ENCODE data around the gene CMSS1.

DNA sequence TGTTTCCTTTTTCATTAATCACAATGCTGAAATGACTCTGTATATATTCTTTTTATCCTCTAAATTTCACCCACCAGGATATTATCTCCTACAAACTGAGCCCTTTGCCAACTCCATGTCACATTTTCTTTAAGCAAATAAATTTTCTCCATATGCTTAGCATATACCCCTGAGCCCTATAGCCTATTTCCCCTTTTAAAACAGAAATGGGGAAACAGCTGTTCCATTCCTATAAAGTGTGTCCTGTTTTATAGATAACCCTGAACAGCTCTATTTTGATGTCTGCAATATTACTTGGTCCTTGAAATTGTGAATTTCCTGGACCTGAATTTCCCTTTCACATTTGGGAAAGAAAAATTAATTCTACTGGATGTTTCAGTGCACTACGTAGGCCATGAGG lies 312.3 kb downstream of the CMSS1 start:
- TF ChIP-seq, protein P1, sequence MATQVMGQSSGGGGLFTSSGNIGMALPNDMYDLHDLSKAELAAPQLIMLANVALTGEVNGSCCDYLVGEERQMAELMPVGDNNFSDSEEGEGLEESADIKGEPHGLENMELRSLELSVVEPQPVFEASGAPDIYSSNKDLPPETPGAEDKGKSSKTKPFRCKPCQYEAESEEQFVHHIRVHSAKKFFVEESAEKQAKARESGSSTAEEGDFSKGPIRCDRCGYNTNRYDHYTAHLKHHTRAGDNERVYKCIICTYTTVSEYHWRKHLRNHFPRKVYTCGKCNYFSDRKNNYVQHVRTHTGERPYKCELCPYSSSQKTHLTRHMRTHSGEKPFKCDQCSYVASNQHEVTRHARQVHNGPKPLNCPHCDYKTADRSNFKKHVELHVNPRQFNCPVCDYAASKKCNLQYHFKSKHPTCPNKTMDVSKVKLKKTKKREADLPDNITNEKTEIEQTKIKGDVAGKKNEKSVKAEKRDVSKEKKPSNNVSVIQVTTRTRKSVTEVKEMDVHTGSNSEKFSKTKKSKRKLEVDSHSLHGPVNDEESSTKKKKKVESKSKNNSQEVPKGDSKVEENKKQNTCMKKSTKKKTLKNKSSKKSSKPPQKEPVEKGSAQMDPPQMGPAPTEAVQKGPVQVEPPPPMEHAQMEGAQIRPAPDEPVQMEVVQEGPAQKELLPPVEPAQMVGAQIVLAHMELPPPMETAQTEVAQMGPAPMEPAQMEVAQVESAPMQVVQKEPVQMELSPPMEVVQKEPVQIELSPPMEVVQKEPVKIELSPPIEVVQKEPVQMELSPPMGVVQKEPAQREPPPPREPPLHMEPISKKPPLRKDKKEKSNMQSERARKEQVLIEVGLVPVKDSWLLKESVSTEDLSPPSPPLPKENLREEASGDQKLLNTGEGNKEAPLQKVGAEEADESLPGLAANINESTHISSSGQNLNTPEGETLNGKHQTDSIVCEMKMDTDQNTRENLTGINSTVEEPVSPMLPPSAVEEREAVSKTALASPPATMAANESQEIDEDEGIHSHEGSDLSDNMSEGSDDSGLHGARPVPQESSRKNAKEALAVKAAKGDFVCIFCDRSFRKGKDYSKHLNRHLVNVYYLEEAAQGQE (IDR thresholded peaks at IDR 0.05; ENCODE audit: insufficient read depth in 1 of 2, low read depth in 2 of 2, low read length in 1 of 2), result no peak
- TF ChIP-seq, protein P2, sequence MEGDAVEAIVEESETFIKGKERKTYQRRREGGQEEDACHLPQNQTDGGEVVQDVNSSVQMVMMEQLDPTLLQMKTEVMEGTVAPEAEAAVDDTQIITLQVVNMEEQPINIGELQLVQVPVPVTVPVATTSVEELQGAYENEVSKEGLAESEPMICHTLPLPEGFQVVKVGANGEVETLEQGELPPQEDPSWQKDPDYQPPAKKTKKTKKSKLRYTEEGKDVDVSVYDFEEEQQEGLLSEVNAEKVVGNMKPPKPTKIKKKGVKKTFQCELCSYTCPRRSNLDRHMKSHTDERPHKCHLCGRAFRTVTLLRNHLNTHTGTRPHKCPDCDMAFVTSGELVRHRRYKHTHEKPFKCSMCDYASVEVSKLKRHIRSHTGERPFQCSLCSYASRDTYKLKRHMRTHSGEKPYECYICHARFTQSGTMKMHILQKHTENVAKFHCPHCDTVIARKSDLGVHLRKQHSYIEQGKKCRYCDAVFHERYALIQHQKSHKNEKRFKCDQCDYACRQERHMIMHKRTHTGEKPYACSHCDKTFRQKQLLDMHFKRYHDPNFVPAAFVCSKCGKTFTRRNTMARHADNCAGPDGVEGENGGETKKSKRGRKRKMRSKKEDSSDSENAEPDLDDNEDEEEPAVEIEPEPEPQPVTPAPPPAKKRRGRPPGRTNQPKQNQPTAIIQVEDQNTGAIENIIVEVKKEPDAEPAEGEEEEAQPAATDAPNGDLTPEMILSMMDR (IDR thresholded peaks at IDR 0.05), result no peak
- TF ChIP-seq TCF7L2 (IDR thresholded peaks at IDR 0.05; ENCODE audit: low read depth, low read length), result no peak
